NCI-H774 (cell line): ENCODE results near the gene P2RX3.
"Not testable (repeated sequence)": the region's sequence is repeated elsewhere in the genome, so short reads cannot be mapped to it uniquely, and the experiment has no call there.

ENCODE experiments used
- DNase-seq: peaks from one replicate; lab custom pipeline; 2025; lab: John Stamatoyannopoulos, UW

Gene P2RX3

DNA sequence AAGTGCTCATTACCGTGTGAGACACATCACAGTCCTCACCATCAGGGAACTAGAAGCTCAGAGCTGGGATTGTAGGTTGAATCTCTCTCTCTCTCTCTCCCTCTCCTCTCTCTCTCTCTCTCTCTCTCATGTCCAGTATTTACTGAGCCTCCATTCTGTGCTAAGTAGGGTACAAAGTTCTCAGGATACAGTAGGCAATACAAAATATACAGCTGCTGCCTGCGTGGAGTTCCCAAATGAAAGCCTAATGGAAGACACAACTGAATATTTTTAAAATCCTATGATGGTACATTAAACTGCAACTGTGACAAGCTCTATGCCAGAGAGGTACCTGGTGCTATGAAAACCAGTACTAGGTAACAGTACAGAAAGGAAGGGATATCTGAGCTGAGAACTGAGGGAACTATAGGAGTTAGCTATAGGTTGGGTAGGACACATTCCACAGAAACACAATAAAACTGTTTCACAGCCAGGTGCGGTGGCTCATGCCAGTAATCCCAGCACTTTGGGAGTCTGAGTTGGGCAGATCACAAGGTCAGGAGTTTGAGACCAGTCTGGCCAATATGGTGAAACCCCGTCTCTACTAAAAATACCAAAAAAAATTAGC lies 61.9 kb downstream of the P2RX3 start:
- no peak for DNase-seq

DNA sequence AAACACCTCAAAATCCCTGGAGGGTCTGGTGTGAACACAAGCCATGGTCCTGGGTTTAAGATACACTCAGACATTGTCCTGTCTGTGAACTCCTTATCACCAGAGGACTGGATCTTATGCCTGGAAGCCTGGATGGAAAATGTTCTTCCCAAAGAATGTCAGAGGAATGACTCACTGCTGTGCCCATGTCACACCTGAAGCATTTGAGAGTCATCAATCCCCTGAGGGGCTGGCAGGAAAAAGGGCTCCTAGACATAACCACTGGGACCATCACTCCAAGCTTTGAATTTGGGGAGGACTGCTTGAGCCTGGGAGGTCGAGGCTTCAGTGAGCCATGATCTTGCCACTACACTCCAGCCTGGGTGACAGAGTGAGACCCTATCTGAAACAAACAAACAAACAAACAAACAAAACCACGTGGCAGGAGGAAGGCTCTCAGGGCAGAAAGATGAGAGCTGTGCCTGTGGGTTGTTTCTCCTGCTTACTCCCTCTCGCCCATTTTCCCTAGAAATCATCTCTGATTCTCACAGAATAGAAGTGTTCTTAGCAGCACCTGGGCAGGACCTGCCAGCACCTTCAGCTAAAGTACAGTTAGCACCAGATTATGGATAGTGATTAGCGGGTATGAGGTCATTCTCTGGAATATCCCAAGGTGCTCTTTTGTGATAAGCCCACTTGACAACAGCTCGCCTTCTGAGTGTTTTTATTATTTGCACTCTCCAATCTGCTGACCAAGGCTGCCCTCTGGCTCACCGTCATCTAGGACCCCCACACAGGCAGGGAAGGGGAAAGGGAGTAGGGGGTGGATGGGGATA lies 64.2 kb downstream of the P2RX3 start:
- no peak for DNase-seq

DNA sequence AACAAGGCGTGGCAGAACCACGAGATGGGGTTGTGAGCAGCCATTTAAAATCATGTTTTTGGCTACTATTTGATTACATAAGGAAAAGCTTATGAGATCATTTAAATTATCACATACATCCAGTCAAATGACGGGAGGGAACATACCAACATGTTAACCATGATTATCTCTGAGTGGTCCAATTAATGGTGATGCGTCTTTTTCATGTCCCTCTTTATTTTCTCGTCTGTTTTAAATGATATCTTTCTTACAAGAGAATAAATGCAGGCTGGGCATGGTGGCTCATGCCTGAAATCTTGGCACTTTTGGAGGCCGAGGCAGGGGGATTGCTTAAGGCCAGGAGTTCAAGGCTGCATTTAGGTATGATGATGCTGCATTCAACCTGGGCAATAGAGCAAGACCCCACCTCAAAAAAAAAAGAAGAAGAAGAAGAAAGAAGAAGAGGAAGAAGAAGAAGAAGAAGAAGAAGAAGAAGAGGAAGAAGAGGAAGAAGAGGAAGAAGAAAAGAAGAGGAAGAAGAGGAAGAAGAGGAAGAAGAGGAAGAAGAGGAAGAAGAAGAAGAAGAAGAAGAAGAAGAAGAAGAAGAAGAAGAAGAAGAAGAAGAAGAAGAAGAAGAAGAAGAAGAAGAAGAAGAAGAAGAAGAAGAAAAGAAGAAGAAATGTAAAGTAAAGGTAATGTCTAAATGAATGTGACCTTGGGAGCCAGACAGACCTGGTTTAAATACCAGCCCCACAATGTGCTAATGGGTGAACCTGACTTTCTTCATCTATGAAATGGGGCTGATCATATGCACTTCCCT lies 65.0 kb downstream of the P2RX3 start:
- DNase-seq, result not testable (repeated sequence)

DNA sequence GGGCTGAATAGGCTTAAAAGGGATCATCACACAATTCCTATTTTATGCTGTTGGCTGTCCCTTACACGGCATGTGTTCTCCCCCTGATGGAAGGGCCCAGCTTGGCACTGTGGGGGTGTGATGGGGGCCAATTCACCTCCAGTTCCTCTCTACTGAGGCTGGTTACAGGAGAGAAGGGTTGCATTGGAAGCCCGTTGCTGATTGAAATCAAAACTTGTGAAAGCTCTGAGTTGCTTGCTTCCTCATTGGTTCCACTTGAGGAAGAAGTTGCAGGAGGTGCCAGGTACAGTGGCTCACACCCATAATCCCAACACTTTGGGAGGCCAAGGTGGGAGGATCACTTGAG lies 65.6 kb downstream of the P2RX3 start:
- no peak for DNase-seq

GRCh38 chr11:57405271-57405860 lies 67.2 kb downstream of the P2RX3 start:
- no peak for DNase-seq

DNA sequence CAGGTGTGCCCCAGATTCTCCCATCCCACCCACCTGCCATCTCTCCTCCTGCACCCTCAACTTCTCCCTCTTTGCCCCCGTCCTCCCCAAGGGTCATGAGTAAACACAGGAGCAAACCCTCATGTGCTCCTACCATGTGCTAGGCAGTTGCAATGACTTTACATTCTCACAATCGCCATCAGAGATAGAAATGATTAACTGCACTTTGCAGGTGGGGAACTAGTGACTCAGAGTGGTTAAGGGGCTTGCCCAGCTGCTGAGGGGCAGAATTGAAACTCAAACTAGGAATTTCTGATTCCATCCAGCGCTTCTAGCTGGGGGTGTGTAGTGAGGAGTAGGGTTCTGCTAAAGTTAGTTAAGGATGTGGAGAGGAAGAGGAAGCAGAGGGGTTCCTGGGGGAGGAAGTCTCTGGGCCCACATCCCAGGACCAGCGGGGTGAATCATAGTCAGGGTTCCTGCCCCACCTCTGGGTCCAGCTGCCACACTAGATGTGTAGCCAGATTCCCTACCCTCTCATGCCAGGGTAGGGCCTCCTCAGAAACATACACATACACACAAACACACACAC lies 68.3 kb downstream of the P2RX3 start:
- DNase-seq, result no peak

DNA sequence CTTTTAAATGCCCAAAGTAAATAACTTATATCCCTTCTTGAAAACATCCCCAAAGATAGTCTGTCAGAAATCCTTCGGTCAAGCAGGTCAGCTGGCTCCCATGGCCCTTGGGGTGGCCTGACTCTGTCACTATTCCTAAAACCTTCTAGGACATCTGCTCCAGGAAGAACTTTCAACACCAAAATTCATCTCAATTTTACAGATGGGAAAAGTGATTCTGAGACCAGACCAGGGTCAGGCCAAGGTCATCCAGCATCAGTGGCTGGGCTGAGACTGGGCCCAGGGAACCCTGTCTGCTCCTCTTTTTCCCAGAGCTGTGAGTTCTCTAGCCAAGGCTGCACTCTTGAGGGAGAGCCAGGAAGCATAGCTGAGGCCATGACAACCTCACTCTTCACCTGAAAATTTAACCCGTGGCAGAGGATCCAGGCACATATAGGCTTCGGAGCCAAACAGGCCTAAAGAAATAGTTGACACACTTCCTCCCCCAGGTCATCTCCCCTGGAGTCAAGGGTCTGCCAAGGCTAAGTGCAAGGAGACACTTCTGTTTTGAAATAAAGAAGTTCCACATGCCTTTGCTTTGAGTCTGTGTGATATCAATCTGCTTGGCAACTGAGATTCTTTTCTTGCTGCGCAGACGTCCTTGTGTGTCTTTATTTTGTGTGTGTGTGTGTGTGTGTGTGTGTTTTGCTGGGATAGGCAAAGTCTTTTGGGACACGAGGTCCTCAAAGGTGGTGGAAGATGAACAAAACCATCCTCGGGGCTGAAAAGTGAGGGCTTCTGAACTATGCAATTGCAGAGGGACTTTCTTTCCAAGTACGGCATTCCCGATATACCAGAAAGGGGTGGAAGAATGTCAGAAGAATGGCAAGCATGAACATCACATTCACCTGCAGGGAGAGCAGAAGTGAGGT lies 69.1 kb downstream of the P2RX3 start:
- DNase-seq, result no peak

DNA sequence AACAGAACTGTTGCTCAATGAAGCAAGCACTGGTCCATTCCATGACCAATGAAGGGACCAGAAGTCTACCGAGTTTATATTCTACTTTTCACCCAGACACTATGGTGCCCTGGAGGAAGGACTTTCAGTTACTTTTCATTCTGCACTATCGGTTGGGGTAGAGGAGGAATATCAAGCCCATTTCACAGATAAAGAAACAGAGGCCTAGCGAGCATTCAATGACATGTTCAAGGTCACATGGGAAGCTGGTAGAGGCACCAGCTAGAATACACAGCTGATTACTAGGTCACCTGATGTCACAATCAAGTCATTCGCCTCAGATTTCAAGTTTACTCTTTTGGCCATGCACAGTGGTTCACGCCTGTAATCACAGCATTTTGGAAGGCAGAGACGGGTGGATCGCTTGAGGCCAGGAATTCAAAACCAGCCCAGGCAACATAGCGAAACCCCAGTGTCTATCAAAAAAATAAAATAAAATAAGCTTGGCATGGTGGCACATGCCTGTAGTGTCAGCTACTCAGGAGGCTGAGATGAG lies 69.9 kb downstream of the P2RX3 start:
- no peak for DNase-seq

DNA sequence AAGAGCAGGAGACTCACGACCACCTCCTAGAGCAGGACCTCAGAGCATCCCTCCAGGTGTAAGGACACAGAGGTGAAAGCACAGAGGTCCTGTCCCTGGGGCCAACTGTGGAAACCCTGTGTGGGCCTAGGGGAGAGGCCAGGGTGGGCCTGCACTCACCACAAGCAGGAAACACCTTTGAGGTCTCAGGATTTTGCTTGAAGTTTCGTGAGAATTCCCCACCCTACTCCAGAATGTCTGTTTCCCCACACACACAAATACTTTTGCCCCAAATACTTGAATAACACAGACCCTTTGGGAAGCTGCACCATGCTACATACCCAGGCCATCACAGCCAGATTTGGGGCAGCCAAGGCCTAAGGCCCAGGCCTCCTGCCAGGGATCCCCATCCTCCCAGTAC lies 70.6 kb downstream of the P2RX3 start:
- DNase-seq, result no peak

GRCh38 chr11:57409321-57410100 lies 71.4 kb downstream of the P2RX3 start:
- DNase-seq, result no peak

- DNase-seq, result no peak
These were observed 72.1 kb downstream of the P2RX3 start for GRCh38 chr11:57410287-57410686.

GRCh38 chr11:57413681-57414080 lies 75.5 kb downstream of the P2RX3 start:
- no peak for DNase-seq

- no peak for DNase-seq
These were observed 76.6 kb downstream of the P2RX3 start for GRCh38 chr11:57414612-57415212.

- no peak for DNase-seq
These were observed 78.3 kb downstream of the P2RX3 start for GRCh38 chr11:57416436-57416835.

DNA sequence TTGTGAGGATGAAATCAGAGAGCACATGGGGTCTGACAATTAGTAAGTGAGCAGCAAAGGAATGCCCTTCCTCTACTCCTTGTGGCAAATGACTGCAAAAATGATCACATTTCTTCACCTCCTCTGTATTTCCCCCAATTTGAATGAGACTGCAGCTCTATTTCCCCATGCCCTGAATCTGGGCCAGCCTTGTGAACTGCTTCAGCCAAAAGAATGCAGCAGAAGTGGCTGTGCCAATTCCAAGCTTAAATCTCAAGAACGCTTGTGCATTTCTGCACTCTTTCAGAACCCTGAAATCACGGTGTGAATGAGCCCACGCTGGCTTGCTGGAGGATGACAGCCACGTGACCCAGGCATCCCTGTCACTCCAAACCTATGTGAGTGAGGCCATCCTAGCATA lies 78.9 kb downstream of the P2RX3 start:
- no peak for DNase-seq

GRCh38 chr11:57418131-57418530 lies 80.0 kb downstream of the P2RX3 start:
- no peak for DNase-seq

GRCh38 chr11:57419146-57419545 lies 81.0 kb downstream of the P2RX3 start:
- DNase-seq, result no peak

DNA sequence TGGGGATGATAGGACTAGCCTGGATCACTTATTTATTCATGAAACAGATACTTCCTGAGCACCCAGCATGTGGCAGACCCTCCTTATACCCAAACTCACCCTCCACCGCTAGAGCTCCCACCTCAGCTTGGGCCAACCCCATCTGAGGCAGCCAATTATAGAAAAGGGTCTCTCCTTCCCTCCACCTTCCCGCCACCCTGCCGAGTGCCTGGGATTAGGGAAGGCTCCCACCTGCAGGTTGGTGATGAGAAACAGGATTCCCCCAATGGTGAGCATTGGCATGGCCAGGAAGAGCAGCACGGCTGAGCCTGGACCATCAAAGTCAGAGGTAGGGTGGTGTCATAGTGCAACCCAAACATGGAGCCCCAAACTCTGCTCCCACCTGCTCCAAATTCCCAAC lies 82.9 kb downstream of the P2RX3 start:
- DNase-seq, result no peak

- no peak for DNase-seq
These were observed 83.7 kb downstream of the P2RX3 start for GRCh38 chr11:57421805-57422204.
